ENCODE measurements around the gene ACSF3.

ACSF3 gene

DNA sequence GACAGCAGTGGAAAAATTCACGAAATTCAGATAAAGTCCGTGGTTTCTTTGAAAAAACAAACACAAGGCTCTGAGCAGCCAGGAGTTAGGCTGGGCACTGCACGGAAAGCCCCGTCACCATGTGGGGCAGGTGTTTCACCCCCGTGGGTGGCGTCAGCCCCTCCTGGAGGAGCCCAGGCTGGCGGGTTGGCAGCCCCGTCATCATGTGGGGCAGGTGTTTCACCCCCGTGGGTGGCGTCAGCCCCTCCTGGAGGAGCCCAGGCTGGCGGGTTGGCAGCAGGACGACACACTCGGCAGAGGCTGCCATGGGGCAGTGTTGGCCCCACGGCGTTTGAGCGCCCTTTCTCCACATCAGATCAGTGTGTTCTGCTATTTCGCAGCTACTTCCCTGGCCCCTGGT is 38.1 kb downstream of the ACSF3 start:
- DNase-seq, result no peak

DNA sequence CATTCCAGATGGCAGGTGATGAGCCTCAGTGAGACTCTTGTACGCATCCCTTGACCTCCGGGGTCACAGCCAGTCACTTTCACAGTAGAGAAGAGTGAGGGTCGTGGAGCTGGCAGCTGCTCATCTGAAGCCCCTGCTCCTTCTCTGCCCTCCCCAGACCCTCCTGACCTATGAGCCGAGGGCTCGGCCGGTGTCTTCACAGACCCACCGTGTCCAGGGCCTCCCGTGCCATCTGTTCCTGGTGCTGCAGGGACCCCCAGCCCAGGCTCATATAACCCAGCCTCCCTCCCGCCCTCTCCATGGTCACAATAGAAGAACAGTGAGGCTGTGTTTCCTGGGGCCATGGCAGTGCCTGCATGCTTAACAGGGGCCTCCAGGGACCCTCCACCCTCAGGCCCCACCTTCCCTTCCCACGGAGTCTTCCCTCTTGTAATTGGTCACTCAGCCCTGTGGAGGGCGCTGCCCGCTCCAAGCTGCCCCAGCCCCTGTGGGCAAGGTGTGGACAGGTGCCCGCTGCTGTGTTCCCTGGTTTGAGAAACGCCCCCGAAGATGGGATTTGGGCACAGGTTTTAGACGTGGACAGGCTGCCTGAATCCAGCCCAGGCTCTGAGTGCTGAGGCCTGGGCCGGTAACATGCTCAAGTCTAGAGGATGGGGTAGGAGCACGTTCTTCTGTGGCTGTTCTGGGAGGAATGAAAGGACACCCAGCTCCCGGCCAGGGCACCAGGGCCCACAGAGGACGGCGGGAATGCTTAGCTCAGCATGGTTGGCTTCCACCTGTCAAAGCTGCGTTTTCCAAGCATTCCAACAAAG is 38.7 kb downstream of the ACSF3 start:
- no peak for DNase-seq

DNA sequence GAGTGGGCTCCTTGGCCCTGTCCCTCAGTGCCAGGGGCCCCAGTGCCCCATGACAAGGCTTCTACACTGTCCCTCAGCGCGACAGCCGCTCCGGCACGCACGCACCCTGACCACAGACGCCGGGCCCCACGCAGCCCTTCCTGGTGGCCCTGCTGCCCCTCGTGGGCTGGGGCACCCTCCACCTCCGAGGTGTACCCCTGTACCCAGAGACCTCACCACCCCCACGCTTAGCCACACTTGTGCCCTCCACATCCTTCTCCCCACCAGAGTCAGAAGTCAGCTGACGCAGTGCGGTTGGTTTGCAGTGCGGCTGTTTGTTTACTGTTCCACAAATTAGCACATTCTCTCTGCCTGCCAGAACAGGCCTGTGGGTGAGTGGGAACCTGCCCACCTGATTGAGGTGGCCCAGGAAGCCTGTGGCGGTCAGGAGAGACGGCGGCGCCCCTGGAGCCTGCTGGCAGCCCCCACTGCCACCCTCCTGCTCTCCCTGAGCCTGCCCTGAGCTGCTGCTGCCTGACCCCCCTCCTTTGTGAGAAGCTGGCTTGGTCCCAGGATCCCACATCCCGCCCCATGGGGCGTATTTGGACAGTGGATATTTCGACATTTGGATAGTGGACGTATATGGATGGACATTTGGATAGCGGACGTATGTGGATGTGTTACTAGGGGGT is 39.9 kb downstream of the ACSF3 start:
- DNase-seq, result no peak

DNA sequence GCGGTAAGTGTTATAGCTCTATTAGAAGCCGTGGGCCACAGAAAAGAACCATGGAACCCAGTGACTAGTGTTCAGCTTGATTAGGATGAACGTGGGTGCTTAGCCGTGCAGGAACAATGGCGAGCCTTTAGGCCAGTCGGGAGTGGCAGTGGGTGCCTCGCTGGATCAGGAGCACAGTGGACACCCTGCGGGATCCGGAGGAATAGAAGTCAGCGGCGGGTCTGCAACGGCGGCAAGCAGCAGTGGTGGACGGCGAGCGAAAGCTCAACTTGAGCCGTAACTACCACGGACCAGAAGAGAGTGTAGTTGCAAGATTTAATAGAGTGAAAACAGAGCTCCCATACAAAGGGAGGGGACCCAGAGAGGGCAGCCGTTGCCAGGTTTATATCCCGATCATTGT is 40.6 kb downstream of the ACSF3 start:
- no peak for DNase-seq

DNA sequence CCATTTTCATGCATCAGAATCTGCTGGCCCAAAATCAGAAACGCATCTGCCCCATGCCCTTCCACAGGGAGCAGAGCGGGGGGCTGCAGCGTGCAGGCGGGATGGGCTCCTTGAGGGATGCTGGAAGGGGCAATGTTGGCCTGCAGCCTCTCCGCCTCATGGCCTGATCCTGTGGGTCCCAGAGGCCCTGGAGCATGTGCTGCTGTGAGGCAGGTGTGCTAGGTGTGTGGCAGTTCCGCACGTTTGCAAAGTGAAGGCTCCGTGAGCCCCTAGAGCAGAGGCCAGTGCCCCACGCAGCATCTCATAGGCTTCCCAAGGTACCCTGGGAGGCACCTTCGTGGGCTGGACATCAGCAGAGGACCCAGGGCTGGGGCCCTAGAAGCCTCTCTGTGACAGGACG is 41.5 kb downstream of the ACSF3 start:
- DNase-seq, result no peak

DNA sequence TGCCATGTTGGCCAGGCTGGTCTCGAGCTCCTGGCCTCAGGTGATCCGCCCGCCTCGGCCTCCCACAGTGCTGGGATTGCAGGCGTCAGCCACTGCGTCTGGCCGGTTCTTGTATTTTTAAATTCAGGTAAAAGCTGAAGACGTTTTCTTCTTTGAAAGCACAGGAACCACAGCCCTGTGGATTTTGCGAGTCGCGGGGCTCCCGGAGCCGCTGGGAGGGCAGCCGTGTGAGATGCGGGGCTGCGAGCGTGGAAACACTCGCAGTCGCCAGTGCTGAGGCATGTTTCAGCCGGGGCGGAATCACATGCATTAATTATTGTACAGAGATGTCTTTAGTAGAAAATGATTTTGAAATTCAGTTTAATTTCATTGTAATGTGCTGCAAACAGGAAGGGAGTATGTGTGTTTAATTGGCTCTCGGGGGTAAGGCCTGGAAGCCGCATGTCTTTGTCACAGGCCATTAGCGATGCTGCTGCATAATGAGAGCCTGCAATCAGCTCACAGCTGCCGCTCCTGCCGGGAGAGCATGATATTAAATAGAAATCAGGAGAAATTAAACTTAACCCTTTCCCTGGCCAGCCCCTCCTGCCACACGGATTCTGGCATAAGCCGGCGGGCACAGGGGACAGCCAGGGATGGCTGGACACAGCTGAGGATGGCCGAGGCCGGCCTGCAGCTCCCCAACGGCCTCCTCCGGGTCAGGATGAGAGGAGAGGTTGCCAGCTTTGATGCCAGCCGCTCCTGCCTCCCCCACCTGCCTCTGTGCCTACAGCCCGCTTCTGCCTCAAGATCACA is 42.5 kb downstream of the ACSF3 start:
- DNase-seq, result no peak

DNA sequence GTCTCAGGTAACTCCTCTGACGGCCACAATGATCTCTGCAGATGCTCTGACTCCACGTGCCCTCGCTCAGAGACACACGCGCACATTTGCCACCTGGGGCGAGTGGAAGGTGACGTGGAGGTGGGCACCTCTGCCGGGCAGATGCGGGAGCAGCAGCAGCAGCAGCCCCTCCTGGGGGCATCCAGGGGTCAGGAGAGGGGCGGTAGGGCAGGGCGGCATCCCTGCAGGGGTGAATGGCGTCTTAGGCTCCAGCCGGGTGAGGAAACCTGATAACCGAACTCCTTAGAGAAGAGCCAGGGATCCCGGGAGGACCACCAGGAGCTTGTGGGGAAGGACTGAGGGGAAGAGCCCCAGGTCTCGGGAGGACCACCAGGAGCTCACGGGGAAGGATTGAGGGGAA is 43.3 kb downstream of the ACSF3 start:
- no peak for DNase-seq

DNA sequence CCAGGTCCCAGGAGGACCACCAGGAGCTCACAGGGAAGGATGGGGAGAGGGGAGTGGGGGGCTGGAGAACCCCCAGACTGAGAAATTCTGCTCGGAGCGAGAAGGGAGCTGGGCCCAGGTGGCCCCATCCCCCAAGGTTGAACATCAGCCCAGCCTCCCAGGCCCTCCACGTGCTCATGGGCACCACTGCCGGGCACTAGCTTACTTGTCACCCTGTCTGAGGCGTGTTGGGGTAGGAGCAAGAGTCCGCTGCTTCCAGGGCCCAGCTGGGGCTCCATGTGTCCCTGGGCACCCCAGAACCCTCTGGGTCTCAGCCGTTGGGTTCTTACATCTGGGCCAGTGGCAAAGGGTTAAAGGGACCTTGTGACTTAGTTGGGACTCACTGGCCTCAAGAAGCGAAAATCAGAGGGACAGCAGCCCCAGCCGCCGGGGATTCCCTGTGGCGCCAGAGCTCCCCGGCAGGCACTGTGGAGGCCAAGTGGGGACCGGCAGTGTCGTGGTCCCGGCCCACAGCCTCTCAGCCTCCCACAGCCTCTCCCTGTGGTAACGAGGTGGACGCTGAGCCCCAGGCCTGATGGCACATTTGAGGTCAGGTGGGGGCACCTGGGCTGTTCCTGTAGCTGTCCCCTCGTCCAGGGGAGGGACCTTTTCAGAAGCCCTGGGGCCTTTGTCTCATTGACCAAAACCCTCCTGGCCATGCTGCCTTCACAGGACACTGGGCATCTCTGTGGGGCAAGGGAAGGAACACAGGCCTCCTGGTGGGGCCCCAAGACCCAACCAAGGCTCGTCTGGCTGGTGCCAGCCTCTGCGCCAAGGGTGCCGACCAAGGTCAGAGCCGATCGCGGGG is 44.2 kb downstream of the ACSF3 start:
- no peak for DNase-seq

DNA sequence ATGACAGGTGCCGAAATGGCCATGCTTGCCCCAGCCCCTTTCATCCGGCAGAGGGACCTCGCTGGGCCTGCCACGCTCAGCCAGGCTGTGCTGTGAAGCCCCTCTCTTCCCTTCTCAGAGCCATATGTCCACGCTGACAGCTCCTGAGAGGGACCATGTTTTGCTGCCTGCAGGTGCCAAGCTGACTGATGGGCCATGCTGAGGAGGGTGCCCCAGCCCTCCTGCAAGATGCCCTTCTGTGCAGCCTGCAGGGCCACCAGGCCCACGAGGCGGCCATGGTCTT is 44.8 kb downstream of the ACSF3 start:
- no peak for DNase-seq

DNA sequence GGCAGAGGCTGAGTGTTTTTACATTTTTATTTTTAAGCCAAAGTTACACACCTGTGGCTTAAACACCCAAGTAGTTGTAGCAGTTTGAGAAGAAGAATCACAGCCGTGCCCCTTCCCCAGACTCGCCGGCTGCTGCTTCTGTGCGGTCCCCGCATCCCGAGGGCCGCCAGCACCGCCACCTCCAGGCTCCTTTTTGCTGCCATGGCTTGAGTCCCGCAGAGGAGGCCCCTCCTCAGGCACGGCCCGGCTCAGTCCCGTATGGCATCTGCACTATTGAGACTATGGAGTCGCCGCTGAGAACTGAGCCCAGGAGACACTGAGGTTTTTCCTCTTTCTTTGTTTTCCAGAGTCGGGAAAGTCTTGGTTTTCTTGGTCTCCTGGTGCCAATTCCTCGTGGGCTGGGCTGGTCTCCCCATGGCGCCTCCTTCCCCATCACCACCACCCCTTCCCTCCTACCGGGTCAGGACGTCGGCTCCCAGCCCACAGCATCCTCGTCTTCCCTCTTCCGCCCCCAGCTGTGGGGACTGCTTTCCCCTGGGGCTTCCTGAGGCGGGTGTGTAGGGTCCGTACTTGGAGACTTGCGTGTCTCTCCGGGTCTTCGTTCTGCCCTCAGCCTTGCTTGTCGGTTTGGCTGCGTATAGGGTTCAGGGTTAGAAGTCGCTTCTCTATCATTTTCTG is 45.3 kb downstream of the ACSF3 start:
- DNase-seq, result no peak

DNA sequence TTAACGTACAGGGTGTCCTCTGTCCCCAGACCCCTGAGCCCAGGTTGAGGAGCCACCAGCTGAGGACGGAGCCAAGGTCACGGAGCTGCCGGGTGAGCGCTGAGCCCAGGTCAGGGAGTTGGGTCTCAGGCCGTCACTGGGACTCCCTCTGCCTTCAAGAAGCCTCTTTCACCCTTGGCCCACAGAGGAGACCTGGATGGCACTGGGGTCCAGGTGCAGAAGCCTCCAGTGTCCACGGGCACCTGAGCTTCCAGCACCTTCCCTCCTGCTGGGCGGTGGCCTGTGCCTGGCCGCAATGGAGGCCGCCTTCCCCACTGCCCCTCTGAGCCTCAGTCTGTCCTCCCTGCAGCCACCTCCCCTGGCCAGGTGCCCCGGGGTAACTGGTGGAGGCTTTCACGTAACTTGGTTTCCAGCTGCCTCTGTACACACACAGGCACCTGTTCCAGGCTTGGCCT is 46.3 kb downstream of the ACSF3 start:
- no peak for DNase-seq

DNA sequence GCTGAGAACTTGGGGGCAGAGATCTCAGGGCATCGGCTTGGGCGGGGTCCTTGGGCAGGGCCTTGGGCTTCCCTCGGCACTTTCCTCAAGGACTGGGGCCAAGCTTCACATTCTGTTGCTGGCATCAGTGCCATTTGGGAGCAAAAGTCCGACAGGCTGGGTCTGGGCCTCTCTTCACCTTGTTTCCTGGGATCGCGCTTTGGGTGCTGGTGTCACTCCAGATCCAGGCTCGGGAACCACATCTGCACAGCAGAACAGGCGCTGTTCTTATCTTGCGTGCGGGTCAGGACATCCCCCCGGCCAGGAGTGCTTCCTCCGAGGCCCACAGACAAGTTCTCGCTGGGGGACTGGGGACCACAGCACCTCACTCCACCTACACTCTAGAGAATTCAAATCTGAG is 46.7 kb downstream of the ACSF3 start:
- no peak for DNase-seq

DNA sequence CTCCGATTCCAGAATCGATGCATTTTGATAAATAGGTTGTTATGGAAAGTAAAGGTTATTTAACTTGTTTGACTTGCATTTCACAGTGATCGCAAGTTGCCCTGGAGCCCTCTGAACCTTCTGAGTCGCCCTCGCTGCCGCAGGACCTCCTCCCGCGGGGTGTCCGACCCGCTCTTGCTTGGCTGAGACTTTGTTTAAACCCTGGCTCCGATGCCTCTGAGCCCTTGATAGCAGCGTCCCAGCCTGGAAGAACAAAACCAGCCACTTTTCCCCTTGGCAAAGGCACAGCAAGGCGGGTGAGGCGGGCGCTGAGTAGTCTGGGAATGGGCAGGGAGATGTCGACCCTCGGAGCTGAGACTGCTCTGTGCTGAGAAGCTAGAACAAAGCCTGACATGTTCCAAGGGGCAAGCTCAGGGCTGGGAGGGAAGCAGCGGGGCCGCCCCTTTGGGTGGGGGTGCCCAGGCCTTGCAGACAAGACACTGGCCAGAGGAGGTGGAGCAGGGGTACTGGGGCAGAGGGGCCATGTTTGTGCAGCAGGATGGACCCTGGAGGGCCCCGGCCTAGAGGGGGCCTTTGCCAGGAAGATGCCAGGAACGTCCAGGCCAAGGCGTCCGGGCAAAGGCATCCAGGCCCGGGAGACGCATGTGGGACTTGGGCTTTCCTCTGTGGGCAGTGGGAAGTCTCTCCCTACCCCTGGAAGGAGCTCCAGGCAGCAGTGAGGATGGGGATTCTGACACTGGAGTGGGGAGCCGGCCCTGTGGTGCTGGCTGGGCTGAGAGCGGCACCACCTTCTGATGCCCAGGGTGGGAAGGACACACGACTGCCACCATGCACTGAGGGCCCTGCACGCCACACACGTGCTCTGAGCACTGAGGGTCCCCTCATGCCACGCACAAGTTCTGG is 47.6 kb downstream of the ACSF3 start:
- no peak for DNase-seq

DNA sequence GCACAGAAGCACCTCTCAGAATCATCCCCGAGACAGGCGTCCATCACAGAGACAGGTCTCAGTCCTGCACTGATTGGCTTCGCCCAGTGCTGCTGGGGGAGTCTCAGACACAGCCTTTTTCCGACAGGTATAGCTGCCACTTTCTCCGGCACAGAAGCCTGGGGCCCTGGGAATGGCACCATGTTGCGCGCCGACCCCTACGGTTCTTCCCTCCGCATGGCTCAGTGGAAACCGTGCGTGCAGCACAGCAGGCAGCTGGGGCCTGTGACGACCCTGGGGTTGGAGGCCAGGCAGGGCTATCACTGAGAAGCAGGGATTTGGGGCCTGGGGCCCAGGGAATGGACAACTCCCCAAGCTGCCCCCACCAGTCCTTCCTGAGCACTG is 48.2 kb downstream of the ACSF3 start:
- DNase-seq, result no peak

DNA sequence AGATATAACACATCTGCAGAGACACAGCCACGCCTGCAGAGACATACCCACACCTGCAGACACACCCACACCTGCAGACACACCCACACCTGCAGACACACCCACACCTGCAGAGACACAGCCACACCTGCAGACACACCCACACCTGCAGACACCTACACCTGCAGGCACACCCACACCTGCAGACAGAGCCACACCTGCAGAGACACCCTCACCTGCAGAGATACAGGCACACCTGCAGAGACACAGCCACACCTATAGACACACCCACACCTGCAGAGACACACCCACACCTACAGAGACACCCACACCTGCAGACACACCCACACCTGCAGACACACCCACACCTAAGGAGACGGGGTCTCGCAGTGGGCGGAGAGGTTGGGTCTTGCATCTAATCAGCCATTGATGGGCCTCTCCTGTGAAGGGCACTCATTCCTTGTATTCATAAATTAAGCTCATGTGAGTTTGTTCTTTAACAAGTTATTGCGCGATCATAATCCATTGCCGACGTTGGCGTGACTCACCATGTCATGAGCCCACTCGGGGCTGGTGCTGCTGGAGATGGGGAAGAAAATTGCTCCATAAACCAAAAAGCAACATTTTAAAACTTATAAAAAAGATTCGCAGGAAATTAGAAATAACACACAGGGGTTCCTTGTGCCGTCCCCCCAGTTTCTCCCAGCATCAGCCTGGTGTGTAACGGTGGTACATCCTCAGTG is 49.0 kb downstream of the ACSF3 start:
- peak; percentile 39 to 53 (median 44) for DNase-seq

DNA sequence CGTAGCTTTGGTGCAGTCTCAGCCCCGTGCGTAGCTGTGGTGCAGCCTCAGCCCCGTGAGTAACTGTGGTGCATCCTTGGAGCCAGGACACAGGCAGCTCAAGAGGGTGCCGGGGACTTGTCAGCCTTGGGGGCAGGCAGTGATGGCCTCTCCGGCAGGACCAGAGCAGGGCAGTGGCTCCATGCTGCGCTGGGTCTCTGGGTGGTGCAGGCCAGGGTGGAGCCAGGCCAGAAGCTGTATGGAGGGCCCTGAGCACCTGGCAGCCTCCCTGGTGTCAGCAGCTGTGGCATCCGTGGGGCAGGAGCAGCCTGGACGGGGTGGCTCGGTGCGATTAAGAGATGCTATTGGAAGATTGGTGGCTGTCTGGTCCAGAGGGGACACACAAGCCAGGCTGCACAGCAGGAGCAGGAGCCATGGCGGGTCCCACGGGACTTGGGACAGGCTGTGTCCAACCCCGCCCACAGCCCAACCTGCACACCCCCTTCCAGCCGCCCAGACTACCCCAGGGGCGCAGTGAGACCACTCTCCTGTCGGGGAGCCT is 49.6 kb downstream of the ACSF3 start:
- no peak for DNase-seq

DNA sequence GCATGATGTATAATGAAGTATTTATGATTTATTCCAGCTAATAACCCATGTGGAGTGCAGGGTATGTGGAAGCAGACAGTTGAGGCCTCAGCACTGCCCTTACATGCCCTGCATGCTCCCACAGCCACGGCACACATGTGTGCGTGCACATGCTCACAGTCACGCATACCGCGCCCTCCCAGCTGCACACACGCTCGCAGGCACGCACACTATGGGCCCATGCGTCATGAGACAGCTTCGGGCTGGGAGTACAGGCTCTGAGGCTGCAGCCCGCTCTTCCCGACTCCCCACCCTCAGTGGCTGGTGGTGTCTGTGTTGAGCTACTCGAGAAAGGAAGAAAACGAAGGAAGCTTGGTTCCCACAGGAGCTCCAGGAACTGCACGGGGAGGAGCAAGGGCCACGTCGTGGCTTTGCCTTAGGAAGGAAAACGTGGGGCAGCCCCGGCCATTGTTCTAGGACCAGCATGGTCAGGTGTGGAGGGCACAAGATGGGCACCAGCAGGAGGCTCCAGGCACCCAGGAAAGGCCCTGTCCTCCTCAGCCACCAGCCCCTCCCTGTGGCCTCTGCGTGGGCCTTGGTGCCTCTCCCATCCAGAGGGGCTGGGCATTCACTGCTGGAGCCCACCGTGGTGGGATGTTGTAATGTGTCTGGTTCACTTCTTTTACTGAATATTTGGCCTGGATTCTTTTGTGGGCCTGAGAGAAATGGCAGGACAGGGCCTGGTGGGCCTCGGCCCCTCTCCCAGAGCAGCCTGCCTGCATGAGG is 50.4 kb downstream of the ACSF3 start:
- DNase-seq, result no peak

DNA sequence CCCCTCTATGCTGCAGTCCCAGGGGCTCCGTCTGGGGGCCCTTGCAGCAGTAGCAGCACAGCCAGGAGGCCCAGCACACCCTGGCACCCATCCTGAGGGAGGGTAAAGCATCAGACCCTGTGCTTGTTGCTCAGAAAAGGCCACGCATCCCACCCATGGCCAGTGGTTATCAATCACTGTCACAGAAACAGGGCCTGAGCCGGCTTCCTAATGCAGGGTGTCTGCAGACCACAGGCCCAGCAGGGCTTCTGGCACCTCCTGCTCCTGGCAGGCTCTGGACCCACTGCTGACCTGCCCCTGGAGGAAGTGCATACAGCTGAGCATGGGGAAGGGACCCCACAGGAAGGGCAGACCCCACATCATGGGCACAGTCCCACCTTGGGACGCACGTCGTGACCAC is 51.0 kb downstream of the ACSF3 start:
- no peak for DNase-seq

DNA sequence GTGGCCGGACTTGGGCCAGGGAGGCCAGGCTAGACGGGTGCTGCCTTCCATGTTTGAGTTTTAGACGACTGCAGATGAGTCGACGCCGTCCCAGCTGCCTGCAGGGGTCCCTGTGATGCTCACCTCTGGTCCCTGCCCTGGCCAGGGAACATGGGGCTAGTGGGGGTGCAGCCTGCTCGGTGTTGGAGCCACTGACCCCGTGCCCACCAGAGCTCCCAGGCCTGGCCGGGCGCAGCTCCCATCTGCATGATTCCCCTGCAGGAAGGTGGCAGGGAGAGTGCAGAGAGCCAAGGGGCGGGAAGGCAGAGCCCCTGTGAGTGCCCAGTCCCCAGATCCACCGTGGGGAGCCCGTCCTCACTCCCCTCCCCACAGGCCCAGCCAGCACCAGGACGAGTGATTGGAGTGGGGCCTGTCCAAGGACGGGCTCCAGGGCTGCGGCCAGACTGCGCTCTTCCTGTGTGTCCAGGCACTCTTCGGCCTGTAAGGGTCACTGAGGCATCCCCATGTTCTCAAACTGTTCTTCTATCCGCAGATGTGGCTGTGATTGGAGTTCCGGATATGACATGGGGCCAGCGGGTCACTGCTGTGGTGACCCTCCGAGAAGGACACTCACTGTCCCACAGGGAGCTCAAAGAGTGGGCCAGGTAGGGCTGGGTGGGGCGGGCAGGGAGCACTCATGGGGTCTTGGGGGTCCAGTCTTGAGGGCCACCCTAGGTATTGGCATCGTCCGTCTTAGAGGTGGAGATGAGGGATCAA is 51.9 kb downstream of the ACSF3 start:
- no peak for DNase-seq
